ENCODE measurements around the gene LPAR1. TPM values are rescaled to one million over a fixed set of nuclear protein-coding genes. Genes with fewer than 3 reads are reported as not detected.

The LPAR1 gene
- total and polyA plus RNA-seq, 2 of the 8 experiments (the other 6 are each of a cell fraction or from before 2014, with no cell fraction given), result 3.4 to 5.1 TPM

GRCh38 chr9:110887276-110887675 is 151.0 kb downstream of the LPAR1 start:
- Histone ChIP-seq H3K56ac (replicated peaks; ENCODE audit: insufficient read length, low read depth, low read length) (no peak overlapping the region), H3K79me2 (ENCODE audit: control insufficient read depth in 1 of 2, insufficient read depth in 2 of 2, low read length in 2 of 2) (no peaks in the 10 kb centered on the region), H3K4me1 (replicated peaks in 1 of 4; ENCODE audit: control insufficient read depth in 3 of 4, insufficient read depth in 4 of 4, low read length in 3 of 4) (no peaks in the 10 kb centered on the region), H3K14ac (ENCODE audit: insufficient read length) (no peak overlapping the region), H3K23ac (ENCODE audit: insufficient read length) (no peak overlapping the region), H2BK5ac (ENCODE audit: low read depth, low read length) (no peak overlapping the region), H2BK120ac (replicated peaks; ENCODE audit: low read depth, low read length) (no peak overlapping the region), H4K5ac (ENCODE audit: insufficient read length, low read depth, low read length) (no peak overlapping the region), H3K79me1 (ENCODE audit: low read depth, low read length) (no peaks in the 10 kb centered on the region), H4K20me1 (replicated peaks in 1 of 2; ENCODE audit: control insufficient read depth in 1 of 2, insufficient read depth in 2 of 2, low read length in 2 of 2) (no peaks in the 10 kb centered on the region), H3K9ac (replicated peaks in 1 of 4; ENCODE audit: extremely low read depth in 1 of 4, low read depth in 3 of 4, low read length in 3 of 4) (no peak overlapping the region), H3K4me2 (ENCODE audit: insufficient read depth in 1 of 2, low read depth in 2 of 2, low read length in 2 of 2) (no peak overlapping the region), H3K27me3 (replicated peaks in 1 of 4; ENCODE audit: control insufficient read depth in 3 of 4, extremely low read depth in 1 of 4, insufficient read depth in 3 of 4, low read length in 3 of 4) (no peaks in the 10 kb centered on the region), H2BK12ac (ENCODE audit: low read depth, low read length) (no peak overlapping the region), H3K4ac (replicated peaks; ENCODE audit: insufficient read length, low read depth, low read length) (no peak overlapping the region), H2AFZ (ENCODE audit: low read length) (no peak overlapping the region), H4K8ac (ENCODE audit: extremely low read depth, insufficient read depth, low read length) (no peak overlapping the region), H2BK20ac (ENCODE audit: low read length) (no peak overlapping the region), H3K27ac (ENCODE audit: low read depth, low read length) (no peak overlapping the region), H3K18ac (ENCODE audit: extremely low read depth, low read length) (no peak overlapping the region), H3K36me3 (ENCODE audit: control insufficient read depth in 2 of 4, insufficient read depth in 4 of 4, low read length in 3 of 4) (no peaks in the 10 kb centered on the region), H2BK15ac (ENCODE audit: low read length) (no peak overlapping the region), H3K23me2 (ENCODE audit: low read depth, low read length) (no peaks in the 10 kb centered on the region), H3K9me3 (ENCODE audit: insufficient read depth in 2 of 2, low read depth in 1 of 2, low read length in 1 of 2) (no peaks in the 10 kb centered on the region), H4K91ac (replicated peaks; ENCODE audit: insufficient read length, low read length) (no peak overlapping the region), H3K4me3 (ENCODE audit: extremely low read depth in 1 of 4, insufficient read depth in 2 of 4, low read depth in 3 of 4, low read length in 4 of 4) (no peak overlapping the region), H2AK5ac (ENCODE audit: low read depth, low read length) (no peak overlapping the region)
- 94% methylated on average over 3 of the region's 3 CpGs; no CpG with 5 or more reads in 1 of the 2 experiments for WGBS, 2 experiments (ENCODE audit: extremely low coverage in 1 of 2, insufficient coverage in 1 of 2, insufficient read length in 1 of 2, insufficient replicate concordance in 2 of 2, low coverage in 1 of 2, low lambda C conversion rate in 2 of 2, missing lambda C conversion rate in 1 of 2)
- CTCF ChIA-PET (ENCODE audit: partially characterized antibody), result interaction anchor here (0.6 kb wide), 1 partner anchor 48 kb away, joined by 3 read pairs; no protein-coding TSS in a partner anchor
- no peak for TF ChIP-seq YY1 (IDR thresholded peaks at IDR 0.05; ENCODE audit: low read depth, low read length)
- no peak for TF ChIP-seq SP4 (IDR thresholded peaks at IDR 0.05; ENCODE audit: low read length)
- TF ChIP-seq POU5F1 (IDR thresholded peaks at IDR 0.05; ENCODE audit: low read depth, low read length), result no peak
- TF ChIP-seq EZH2 (IDR thresholded peaks at IDR 0.05; ENCODE audit: low read depth, low read length, severe bottlenecking), result no peak
- TF ChIP-seq, protein P1, sequence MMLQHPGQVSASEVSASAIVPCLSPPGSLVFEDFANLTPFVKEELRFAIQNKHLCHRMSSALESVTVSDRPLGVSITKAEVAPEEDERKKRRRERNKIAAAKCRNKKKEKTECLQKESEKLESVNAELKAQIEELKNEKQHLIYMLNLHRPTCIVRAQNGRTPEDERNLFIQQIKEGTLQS (IDR thresholded peaks at IDR 0.05; ENCODE audit: insufficient read depth, low read depth, low read length), result no peak
- TF ChIP-seq SIRT6 (IDR thresholded peaks at IDR 0.05; ENCODE audit: low read length), result no peak
- TF ChIP-seq, protein P2, sequence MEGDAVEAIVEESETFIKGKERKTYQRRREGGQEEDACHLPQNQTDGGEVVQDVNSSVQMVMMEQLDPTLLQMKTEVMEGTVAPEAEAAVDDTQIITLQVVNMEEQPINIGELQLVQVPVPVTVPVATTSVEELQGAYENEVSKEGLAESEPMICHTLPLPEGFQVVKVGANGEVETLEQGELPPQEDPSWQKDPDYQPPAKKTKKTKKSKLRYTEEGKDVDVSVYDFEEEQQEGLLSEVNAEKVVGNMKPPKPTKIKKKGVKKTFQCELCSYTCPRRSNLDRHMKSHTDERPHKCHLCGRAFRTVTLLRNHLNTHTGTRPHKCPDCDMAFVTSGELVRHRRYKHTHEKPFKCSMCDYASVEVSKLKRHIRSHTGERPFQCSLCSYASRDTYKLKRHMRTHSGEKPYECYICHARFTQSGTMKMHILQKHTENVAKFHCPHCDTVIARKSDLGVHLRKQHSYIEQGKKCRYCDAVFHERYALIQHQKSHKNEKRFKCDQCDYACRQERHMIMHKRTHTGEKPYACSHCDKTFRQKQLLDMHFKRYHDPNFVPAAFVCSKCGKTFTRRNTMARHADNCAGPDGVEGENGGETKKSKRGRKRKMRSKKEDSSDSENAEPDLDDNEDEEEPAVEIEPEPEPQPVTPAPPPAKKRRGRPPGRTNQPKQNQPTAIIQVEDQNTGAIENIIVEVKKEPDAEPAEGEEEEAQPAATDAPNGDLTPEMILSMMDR (IDR thresholded peaks at IDR 0.05; ENCODE audit: control extremely low read depth in 1 of 3, insufficient read depth in 1 of 3, low read depth in 1 of 3, low read length in 3 of 3), result no peak
- POLR2A ChIA-PET (ENCODE audit: partially characterized antibody), result interaction anchor here (0.6 kb wide), 1 partner anchor 764 kb away, joined by 3 read pairs; no protein-coding TSS in a partner anchor
- DNase-seq (ENCODE audit: low read depth in 1 of 2, low spot score in 2 of 2) (no peak), FAIRE-seq (no peak)
